T-helper 2 cell treated with Interferon-gamma antibody and Interleukin-4, amounts not matched to agents 5 μg/mL and 100 μg/mL, for 36 hours (primary cell): Measurements from ENCODE around the gene PARD3.

Source experiments
- DNase-seq: peaks from one replicate; pipeline ENCODE4 v3.0.0; 2021; ENCODE audit warnings: low spot score
- H3K27ac Mint-ChIP-seq: one replicate; pipeline ENCODE4 v1.8.0; 2021; ENCODE audit warnings: mild to moderate bottlenecking, mixed read lengths
- H3K27me3 Mint-ChIP-seq: one replicate; pipeline ENCODE4 v1.8.0; 2021; ENCODE audit warnings: low read depth, mixed read lengths
- H3K36me3 Mint-ChIP-seq: one replicate; pipeline ENCODE4 v1.8.0; 2021; ENCODE audit warnings: low read depth, mixed read lengths
- H3K4me1 Mint-ChIP-seq: one replicate; pipeline ENCODE4 v1.8.0; 2021; ENCODE audit warnings: low read depth, mixed read lengths
- H3K4me3 Mint-ChIP-seq: one replicate; pipeline ENCODE4 v1.8.0; 2022; ENCODE audit warnings: mild to moderate bottlenecking, moderate library complexity, mixed read lengths
- H3K9me3 Mint-ChIP-seq: one replicate; pipeline ENCODE4 v1.8.0; 2021; ENCODE audit warnings: mixed read lengths

Gene PARD3

DNA sequence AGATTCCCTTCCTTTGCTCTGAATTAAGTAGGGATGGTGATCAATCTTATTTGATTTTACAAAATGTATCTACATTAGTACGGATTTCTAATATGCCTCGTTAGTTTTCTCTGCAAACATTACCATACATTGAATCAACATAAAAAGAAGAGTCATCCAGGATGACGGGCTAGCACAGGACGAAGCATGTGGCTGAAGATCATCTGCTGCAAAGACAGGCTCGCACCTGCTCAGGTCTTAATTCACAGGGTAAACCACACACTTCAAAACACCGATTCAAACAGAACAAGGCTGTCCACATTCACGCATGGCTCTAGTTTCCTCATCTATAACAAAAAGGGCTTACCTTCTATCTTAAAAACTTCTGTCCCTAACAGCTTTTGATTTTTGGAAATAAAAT is 323.0 kb downstream of the PARD3 start:
- H3K27me3 Mint-ChIP-seq, result no peaks in the 10 kb centered on the region
- no peak overlapping the region for H3K4me3 Mint-ChIP-seq
- H3K4me1 Mint-ChIP-seq, result no peaks in the 10 kb centered on the region
- no peaks in the 10 kb centered on the region for H3K36me3 Mint-ChIP-seq
- no peak overlapping the region for H3K27ac Mint-ChIP-seq
- no peak for DNase-seq
- no peaks in the 10 kb centered on the region for H3K9me3 Mint-ChIP-seq

DNA sequence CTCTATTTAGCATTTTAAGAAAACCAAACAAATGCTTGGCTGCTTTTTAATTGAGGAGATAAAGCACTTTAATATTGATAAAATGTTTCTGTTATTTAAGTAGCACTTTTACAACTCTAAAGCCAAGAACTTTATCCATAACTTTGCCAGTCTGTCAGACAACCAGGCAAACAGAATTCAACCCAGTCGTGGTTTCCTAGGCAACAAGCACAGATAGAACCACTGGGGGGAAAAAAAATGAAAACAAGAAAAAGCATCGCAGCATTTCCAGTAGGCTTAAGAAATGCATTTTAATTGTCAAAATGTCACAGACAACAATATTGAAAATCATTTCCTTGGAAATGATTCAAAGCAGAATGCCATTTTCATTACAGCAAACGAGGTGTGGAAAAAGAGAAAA is 323.4 kb downstream of the PARD3 start:
- H3K27ac Mint-ChIP-seq, result no peak overlapping the region
- H3K36me3 Mint-ChIP-seq, result no peaks in the 10 kb centered on the region
- no peaks in the 10 kb centered on the region for H3K4me1 Mint-ChIP-seq
- H3K9me3 Mint-ChIP-seq, result no peaks in the 10 kb centered on the region
- H3K27me3 Mint-ChIP-seq, result no peaks in the 10 kb centered on the region
- no peak for DNase-seq
- no peak overlapping the region for H3K4me3 Mint-ChIP-seq

GRCh38 chr10:34489973-34490745 is 324.9 kb downstream of the PARD3 start:
- Mint-ChIP-seq H3K9me3 (no peaks in the 10 kb centered on the region), H3K27ac (no peak overlapping the region), H3K27me3 (no peaks in the 10 kb centered on the region), H3K36me3 (no peaks in the 10 kb centered on the region), H3K4me3 (no peak overlapping the region), H3K4me1 (no peaks in the 10 kb centered on the region)
- DNase-seq, result no peak

- DNase-seq, result no peak
- H3K27me3 Mint-ChIP-seq, result no peaks in the 10 kb centered on the region
- no peak overlapping the region for H3K4me3 Mint-ChIP-seq
- H3K4me1 Mint-ChIP-seq, result no peaks in the 10 kb centered on the region
- no peaks in the 10 kb centered on the region for H3K9me3 Mint-ChIP-seq
- H3K36me3 Mint-ChIP-seq, result no peaks in the 10 kb centered on the region
- H3K27ac Mint-ChIP-seq, result no peak overlapping the region
Measured at GRCh38 chr10:34489411-34489810, 325.7 kb downstream of the PARD3 start.

DNA sequence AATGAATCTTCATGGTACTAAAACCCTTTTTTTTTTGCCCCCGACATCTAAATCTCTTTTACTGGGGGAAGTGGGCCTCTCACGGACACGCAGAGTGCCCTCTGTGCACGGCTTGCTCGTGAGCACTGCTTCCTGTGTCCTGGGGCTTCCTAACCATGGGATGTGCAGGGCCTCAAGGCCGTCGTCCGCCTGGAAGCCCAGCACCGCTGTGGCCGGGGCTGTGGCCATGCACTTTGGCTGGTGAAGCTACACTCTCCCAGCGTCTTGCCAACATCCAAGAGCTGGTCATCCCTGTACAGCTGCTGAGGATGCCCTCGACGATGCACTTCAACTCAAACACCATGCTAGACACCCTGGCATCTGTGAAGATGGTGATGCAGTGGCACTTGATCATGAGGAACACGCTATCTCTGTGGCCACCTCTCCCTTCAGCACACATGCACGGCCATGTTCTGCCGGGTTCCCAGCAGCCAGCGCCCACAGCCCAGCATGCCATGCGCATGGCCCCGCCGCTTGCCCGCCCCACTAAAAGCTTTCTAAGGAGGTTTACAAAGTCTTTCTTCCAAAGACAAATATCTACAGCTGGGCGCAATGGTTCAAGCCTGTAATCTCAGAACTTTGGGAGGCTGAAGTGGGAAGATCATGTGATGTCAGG is 326.5 kb downstream of the PARD3 start:
- Mint-ChIP-seq H3K36me3 (no peaks in the 10 kb centered on the region), H3K27ac (no peak overlapping the region), H3K27me3 (no peaks in the 10 kb centered on the region), H3K4me1 (no peaks in the 10 kb centered on the region), H3K4me3 (no peak overlapping the region), H3K9me3 (no peaks in the 10 kb centered on the region)
- no peak for DNase-seq

DNA sequence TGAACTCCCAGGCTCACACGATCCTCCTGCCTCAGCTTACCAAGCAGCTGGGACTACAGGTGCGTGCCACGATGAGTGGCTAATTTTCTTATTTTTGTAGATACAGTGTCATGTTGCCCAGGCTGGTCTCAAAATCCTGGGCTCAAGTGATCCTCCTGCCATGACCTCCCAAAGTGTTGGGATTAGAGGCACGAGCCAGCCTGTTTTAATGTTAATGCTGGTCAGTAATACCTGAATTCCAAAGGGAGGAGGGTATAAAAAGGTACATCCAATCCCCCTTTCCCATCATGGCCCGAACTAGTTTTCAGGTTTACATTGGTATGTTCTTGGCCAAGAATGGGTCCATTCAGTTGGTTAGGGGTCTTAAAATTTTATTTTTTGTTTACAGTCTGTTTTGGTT is 329.1 kb downstream of the PARD3 start:
- no peaks in the 10 kb centered on the region for H3K27me3 Mint-ChIP-seq
- H3K27ac Mint-ChIP-seq, result no peak overlapping the region
- H3K36me3 Mint-ChIP-seq, result no peaks in the 10 kb centered on the region
- DNase-seq, result no peak
- H3K9me3 Mint-ChIP-seq, result no peaks in the 10 kb centered on the region
- no peaks in the 10 kb centered on the region for H3K4me1 Mint-ChIP-seq
- no peak overlapping the region for H3K4me3 Mint-ChIP-seq

GRCh38 chr10:34484164-34484563 is 330.9 kb downstream of the PARD3 start:
- no peak for DNase-seq
- Mint-ChIP-seq H3K27ac (no peak overlapping the region), H3K27me3 (no peaks in the 10 kb centered on the region), H3K4me1 (no peaks in the 10 kb centered on the region), H3K4me3 (no peak overlapping the region), H3K9me3 (no peaks in the 10 kb centered on the region), H3K36me3 (no peaks in the 10 kb centered on the region)

DNA sequence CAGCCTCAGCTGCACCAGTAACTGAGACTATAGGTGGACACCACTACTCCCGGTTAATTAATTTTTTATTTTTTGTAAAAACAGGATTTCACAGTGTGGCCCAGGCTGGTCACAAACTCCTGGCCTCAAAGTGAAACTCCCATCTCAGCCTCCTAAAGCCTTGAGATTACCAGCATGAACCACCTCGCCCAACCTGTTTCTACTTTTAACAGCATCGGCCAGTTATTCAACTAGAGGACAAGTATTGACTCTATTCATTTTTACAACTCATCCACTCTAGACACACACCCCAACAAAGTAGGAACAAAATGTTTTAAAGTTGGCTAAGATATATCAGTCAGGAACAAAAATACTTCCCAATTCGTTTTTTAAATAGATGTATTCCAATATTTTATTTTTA is 334.8 kb downstream of the PARD3 start:
- Mint-ChIP-seq H3K4me3 (no peak overlapping the region), H3K4me1 (no peaks in the 10 kb centered on the region)

DNA sequence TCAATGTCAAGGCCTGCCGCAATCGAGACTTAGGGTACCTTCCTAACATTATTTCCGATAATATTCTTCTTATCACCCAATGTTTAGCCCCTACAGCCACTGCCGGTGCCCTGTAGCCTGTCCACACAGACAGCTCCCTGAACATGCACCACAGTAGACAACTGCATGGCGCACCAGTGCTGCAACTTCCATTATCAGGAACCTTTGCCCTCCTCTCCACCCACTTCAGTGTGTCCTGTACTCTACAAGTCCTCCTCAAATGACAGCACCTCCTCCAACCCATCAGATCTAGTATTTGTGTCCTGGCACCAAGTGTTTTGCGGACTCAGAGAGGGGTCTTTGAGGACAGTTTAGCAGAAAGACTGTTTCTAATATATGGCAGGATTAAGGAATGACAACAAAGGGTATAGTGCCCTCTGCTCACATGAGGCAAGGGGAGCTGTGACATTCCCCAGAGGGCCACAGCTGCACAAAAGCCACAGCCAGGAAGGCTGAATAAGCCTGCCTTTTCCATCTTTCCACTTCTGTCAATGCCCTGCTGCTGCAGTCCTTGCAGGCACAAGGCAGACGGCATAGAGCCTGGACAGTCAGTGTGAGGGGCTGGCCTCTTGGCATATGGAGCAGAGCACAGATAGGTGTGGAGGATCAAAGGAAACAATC is 335.4 kb downstream of the PARD3 start:
- H3K4me1 Mint-ChIP-seq, result no peaks in the 10 kb centered on the region
- no peak for DNase-seq
- H3K4me3 Mint-ChIP-seq, result no peak overlapping the region
- no peaks in the 10 kb centered on the region for H3K9me3 Mint-ChIP-seq
- no peak overlapping the region for H3K27ac Mint-ChIP-seq
- no peaks in the 10 kb centered on the region for H3K36me3 Mint-ChIP-seq
- H3K27me3 Mint-ChIP-seq, result no peaks in the 10 kb centered on the region

More for the DNA sequence above, 334.8 kb downstream of the PARD3 start:
- Mint-ChIP-seq H3K27ac (no peak overlapping the region), H3K27me3 (no peaks in the 10 kb centered on the region), H3K36me3 (no peaks in the 10 kb centered on the region), H3K9me3 (no peaks in the 10 kb centered on the region)
- DNase-seq, result no peak

DNA sequence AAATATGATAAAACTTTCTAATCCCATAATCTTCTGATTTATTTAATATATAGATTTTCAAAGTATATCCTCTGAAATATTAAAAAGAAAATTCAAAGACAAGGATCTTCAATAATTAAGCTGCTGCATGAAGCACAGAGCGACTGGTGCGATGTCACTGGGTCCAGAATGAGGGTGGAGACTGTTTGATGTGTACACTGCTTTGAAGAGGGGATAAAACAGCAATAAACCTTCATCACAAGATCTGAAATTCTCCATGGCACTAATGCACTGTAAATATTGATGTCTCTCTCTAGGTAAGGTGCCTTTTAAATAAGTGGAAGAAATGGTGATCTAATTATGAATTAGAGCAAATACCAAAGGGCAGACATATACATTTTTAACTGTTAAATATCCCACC is 337.8 kb downstream of the PARD3 start:
- no peaks in the 10 kb centered on the region for H3K27me3 Mint-ChIP-seq
- no peaks in the 10 kb centered on the region for H3K4me1 Mint-ChIP-seq
- H3K36me3 Mint-ChIP-seq, result no peaks in the 10 kb centered on the region
- DNase-seq, result no peak
- no peak overlapping the region for H3K4me3 Mint-ChIP-seq
- H3K27ac Mint-ChIP-seq, result no peak overlapping the region
- H3K9me3 Mint-ChIP-seq, result no peaks in the 10 kb centered on the region

- Mint-ChIP-seq H3K4me1 (no peaks in the 10 kb centered on the region), H3K27me3 (no peaks in the 10 kb centered on the region), H3K4me3 (no peak overlapping the region), H3K9me3 (no peaks in the 10 kb centered on the region), H3K36me3 (no peaks in the 10 kb centered on the region), H3K27ac (no peak overlapping the region)
- no peak for DNase-seq
Measured at GRCh38 chr10:34476608-34477007, 338.5 kb downstream of the PARD3 start.

- Mint-ChIP-seq H3K27me3 (no peaks in the 10 kb centered on the region), H3K4me3 (no peak overlapping the region), H3K27ac (no peak overlapping the region), H3K36me3 (no peaks in the 10 kb centered on the region), H3K9me3 (no peaks in the 10 kb centered on the region), H3K4me1 (no peaks in the 10 kb centered on the region)
- no peak for DNase-seq
Measured at GRCh38 chr10:34475786-34476185, 339.3 kb downstream of the PARD3 start.

GRCh38 chr10:34475274-34475646 is 339.8 kb downstream of the PARD3 start:
- H3K36me3 Mint-ChIP-seq, result no peaks in the 10 kb centered on the region
- no peak overlapping the region for H3K27ac Mint-ChIP-seq
- no peaks in the 10 kb centered on the region for H3K9me3 Mint-ChIP-seq
- H3K27me3 Mint-ChIP-seq, result no peaks in the 10 kb centered on the region
- no peaks in the 10 kb centered on the region for H3K4me1 Mint-ChIP-seq
- H3K4me3 Mint-ChIP-seq, result no peak overlapping the region
- no peak for DNase-seq

GRCh38 chr10:34474555-34475273 is 340.4 kb downstream of the PARD3 start:
- DNase-seq, result no peak
- Mint-ChIP-seq H3K4me1 (no peaks in the 10 kb centered on the region), H3K9me3 (no peaks in the 10 kb centered on the region), H3K4me3 (no peak overlapping the region), H3K36me3 (no peaks in the 10 kb centered on the region), H3K27me3 (no peaks in the 10 kb centered on the region), H3K27ac (no peak overlapping the region)
